ENCODE data around the gene NDUFB10.
A peak's percentile ranks its signal among the peaks of the same experiment; 100 is the strongest.

DNA sequence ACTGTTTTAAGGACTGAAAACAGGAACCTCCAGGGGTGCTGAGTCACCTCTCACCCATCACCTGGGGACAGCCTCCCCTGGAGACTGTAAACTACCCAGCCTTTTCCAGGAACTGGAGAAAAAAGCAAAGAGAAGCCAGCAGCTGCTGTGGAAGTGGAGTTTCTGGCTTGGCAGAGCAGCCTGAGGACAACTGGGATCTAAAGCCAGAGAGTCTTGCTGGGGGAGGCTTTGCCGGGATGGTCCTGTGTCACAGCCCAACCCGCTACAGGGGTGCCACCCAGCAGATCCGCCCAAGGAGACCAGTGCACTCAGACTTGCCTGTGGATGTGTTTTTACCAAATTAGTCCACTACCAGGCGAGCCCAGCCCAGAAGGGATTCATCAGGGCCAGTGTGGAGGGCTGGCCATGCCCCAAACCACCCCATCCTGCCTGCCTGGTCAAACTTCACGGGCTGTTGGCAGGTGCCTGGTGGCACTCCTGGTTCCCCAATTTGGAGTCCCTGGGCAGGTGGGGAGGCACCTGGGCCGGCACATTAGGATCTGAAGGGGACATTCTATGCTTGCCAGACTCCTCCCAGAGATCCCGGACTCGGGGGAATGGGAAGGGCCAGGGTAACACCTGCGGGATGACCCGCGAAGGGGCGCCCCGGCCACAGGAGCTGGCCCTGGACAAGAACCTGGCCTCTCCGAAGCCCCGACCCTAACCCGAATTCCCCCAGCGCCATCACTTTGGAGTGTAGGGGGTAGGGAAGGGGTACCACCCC, 17.1 kb upstream of the NDUFB10 start:
- TF ChIP-seq, protein P1, sequence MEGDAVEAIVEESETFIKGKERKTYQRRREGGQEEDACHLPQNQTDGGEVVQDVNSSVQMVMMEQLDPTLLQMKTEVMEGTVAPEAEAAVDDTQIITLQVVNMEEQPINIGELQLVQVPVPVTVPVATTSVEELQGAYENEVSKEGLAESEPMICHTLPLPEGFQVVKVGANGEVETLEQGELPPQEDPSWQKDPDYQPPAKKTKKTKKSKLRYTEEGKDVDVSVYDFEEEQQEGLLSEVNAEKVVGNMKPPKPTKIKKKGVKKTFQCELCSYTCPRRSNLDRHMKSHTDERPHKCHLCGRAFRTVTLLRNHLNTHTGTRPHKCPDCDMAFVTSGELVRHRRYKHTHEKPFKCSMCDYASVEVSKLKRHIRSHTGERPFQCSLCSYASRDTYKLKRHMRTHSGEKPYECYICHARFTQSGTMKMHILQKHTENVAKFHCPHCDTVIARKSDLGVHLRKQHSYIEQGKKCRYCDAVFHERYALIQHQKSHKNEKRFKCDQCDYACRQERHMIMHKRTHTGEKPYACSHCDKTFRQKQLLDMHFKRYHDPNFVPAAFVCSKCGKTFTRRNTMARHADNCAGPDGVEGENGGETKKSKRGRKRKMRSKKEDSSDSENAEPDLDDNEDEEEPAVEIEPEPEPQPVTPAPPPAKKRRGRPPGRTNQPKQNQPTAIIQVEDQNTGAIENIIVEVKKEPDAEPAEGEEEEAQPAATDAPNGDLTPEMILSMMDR (IDR thresholded peaks at IDR 0.05) = no peak
- peak; percentile 21 to 69 (median 67) for TF ChIP-seq POLR2A (IDR thresholded peaks at IDR 0.05)

Measured in body of pancreas (tissue), 4 donors.